Measurements from ENCODE around the gene CLASRP.

DNA sequence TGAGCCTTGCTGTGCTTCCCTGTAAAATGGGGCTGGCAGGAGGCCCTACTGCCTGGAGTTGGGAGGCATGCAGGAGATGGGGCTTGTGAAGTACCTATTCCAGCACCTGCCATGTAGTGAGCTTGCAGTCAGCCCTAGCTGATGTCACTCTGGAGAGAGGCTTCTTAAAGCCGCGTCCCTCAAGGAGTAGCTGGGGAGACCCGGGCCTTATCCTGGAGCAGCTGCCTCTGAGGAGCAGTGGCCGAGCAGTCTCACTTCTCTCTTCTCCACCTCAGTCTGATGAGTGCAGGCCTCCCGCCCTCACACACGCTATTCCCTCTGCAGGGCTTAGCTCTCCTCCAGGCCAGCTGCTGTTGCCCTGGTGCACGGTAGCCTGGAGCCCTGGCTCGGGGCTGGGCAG is 18.0 kb downstream of the CLASRP start:
- TF ChIP-seq, protein P1, sequence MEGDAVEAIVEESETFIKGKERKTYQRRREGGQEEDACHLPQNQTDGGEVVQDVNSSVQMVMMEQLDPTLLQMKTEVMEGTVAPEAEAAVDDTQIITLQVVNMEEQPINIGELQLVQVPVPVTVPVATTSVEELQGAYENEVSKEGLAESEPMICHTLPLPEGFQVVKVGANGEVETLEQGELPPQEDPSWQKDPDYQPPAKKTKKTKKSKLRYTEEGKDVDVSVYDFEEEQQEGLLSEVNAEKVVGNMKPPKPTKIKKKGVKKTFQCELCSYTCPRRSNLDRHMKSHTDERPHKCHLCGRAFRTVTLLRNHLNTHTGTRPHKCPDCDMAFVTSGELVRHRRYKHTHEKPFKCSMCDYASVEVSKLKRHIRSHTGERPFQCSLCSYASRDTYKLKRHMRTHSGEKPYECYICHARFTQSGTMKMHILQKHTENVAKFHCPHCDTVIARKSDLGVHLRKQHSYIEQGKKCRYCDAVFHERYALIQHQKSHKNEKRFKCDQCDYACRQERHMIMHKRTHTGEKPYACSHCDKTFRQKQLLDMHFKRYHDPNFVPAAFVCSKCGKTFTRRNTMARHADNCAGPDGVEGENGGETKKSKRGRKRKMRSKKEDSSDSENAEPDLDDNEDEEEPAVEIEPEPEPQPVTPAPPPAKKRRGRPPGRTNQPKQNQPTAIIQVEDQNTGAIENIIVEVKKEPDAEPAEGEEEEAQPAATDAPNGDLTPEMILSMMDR (conservative IDR thresholded peaks at IDR 0.05; ENCODE audit: low read depth, low read length): no peak
- TF ChIP-seq EZH2 (IDR thresholded peaks at IDR 0.05; ENCODE audit: low read length, unreplicated experiment) (no peak), EZH2phosphoT487 (IDR thresholded peaks at IDR 0.05; ENCODE audit: borderline replicate concordance, low read length) (no peak)

Measured in PC-3 (cell line).